ENCODE results near the gene SRRM4. TPM values are rescaled to one million over a fixed set of nuclear protein-coding genes. Genes with fewer than 3 reads are reported as not detected.

Gene SRRM4
- total and polyA plus RNA-seq, 2 donors (not counting 1 experiment from before 2014, with no cell fraction given), result not detected

DNA sequence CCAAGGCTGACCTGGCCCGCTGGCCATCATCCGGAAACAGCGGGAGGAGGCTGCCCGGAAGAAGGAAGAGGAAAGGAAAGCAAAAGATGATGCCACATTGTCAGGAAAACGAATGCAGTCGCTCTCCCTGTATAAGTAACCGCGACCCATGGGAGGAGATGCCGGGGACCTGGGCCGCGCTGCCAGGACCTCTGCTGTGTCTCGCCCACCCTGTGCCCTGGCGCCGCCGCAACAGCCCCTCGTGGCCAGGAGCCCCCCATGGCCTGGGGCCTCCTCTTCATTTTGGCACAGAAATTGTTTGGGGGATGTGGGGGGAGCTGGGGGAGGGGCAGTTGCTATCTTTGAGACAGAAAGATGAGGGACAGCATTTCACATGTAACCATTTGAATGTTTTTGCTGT lies 213.9 kb downstream of the SRRM4 start:
- no peaks in the 10 kb centered on the region for H3K36me3 ChIP-seq (ENCODE audit: control insufficient read depth, insufficient read depth, low read length)
- no peak for DNase-seq (ENCODE audit: low read depth in 2 of 2)
- H4K20me1 ChIP-seq (ENCODE audit: control insufficient read depth, extremely low read depth, insufficient read depth, low read length), result no peaks in the 10 kb centered on the region
- H3K79me2 ChIP-seq (ENCODE audit: control insufficient read depth, insufficient read depth, low read length), result no peaks in the 10 kb centered on the region
- H3K27ac ChIP-seq (ENCODE audit: insufficient read depth, low read length), result no peak overlapping the region
- no peaks in the 10 kb centered on the region for H3K27me3 ChIP-seq (ENCODE audit: control insufficient read depth, insufficient read depth, low read length)
- no peaks in the 10 kb centered on the region for H3K9me3 ChIP-seq (ENCODE audit: control insufficient read depth, insufficient read depth, low read depth, low read length)
- H3K4me2 ChIP-seq (ENCODE audit: extremely low read depth, insufficient read depth, low read length), result no peak overlapping the region
- TF ChIP-seq, protein P1, sequence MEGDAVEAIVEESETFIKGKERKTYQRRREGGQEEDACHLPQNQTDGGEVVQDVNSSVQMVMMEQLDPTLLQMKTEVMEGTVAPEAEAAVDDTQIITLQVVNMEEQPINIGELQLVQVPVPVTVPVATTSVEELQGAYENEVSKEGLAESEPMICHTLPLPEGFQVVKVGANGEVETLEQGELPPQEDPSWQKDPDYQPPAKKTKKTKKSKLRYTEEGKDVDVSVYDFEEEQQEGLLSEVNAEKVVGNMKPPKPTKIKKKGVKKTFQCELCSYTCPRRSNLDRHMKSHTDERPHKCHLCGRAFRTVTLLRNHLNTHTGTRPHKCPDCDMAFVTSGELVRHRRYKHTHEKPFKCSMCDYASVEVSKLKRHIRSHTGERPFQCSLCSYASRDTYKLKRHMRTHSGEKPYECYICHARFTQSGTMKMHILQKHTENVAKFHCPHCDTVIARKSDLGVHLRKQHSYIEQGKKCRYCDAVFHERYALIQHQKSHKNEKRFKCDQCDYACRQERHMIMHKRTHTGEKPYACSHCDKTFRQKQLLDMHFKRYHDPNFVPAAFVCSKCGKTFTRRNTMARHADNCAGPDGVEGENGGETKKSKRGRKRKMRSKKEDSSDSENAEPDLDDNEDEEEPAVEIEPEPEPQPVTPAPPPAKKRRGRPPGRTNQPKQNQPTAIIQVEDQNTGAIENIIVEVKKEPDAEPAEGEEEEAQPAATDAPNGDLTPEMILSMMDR (conservative IDR thresholded peaks at IDR 0.05 in 1 of 2, IDR thresholded peaks at IDR 0.05 in 1 of 2; ENCODE audit: low read depth in 1 of 2, low read length in 2 of 2), result no peak
- TF ChIP-seq EZH2 (IDR thresholded peaks at IDR 0.05; ENCODE audit: low read length, missing control alignments), result no peak
- no peak overlapping the region for H3K9ac ChIP-seq (ENCODE audit: insufficient read depth, low read length)
- H3K4me1 ChIP-seq (ENCODE audit: control insufficient read depth, extremely low read depth, insufficient read depth, low read length), result no peaks in the 10 kb centered on the region
- no peak overlapping the region for H3K4me3 ChIP-seq (replicated peaks in 1 of 4; ENCODE audit: control extremely low read depth in 1 of 4, insufficient read depth in 1 of 4, low read depth in 3 of 4, low read length in 4 of 4)
- no peak overlapping the region for H2AFZ ChIP-seq (ENCODE audit: low read length)

DNA sequence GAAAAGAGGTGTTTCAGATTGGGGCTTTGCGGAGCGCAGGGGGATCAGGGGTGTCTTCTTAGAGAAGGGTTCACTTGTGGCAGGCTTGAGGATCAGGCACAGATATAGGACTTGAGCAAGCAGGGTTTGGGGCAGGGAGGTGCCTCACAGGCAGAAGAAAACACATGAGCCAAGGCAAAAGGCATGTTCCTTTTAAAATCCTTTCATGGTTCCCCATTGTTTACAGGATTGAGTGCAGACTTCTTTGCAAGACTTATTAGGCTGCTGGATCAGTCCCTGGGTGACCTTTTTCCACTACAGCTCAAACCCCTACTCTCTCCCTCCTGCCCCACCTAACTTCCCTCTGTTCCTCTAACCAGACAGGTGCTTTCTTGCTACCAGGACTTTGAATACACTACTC lies 217.1 kb downstream of the SRRM4 start:
- Histone ChIP-seq H3K9me3 (ENCODE audit: control insufficient read depth, insufficient read depth, low read depth, low read length) (no peaks in the 10 kb centered on the region), H3K27me3 (ENCODE audit: control insufficient read depth, insufficient read depth, low read length) (no peaks in the 10 kb centered on the region), H3K4me1 (ENCODE audit: control insufficient read depth, extremely low read depth, insufficient read depth, low read length) (no peaks in the 10 kb centered on the region), H3K27ac (ENCODE audit: insufficient read depth, low read length) (no peak overlapping the region), H2AFZ (ENCODE audit: low read length) (no peak overlapping the region), H3K4me3 (replicated peaks in 1 of 4; ENCODE audit: control extremely low read depth in 1 of 4, insufficient read depth in 1 of 4, low read depth in 3 of 4, low read length in 4 of 4) (no peak overlapping the region), H3K79me2 (ENCODE audit: control insufficient read depth, insufficient read depth, low read length) (no peaks in the 10 kb centered on the region), H3K36me3 (ENCODE audit: control insufficient read depth, insufficient read depth, low read length) (no peaks in the 10 kb centered on the region), H4K20me1 (ENCODE audit: control insufficient read depth, extremely low read depth, insufficient read depth, low read length) (no peaks in the 10 kb centered on the region), H3K9ac (ENCODE audit: insufficient read depth, low read length) (no peak overlapping the region), H3K4me2 (ENCODE audit: extremely low read depth, insufficient read depth, low read length) (no peak overlapping the region)
- TF ChIP-seq EZH2 (IDR thresholded peaks at IDR 0.05; ENCODE audit: low read length, missing control alignments), result no peak
- TF ChIP-seq, protein P1 (conservative IDR thresholded peaks at IDR 0.05 in 1 of 2, IDR thresholded peaks at IDR 0.05 in 1 of 2; ENCODE audit: low read depth in 1 of 2, low read length in 2 of 2), result no peak
- no peak for DNase-seq (ENCODE audit: low read depth in 2 of 2)

DNA sequence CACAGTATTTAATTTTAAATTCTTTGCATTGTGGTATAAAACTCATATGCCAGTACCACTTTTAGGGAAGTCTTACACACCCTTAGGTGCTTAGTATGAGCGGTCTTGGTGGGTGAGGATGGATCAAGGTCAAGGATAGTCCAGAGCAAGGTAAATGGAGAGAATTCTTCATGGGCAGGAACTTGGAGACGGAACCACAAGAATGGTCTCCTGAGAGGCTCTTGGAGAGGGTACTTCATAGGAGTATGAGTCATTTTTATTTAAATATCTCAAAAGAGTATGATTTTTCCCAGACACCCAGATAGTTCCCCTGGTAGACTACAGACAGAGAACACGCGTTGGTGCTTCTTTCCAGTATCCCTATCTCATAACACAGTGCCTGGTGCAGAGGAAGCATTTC lies 219.3 kb downstream of the SRRM4 start:
- no peaks in the 10 kb centered on the region for H4K20me1 ChIP-seq (ENCODE audit: control insufficient read depth, extremely low read depth, insufficient read depth, low read length)
- H3K27ac ChIP-seq (ENCODE audit: insufficient read depth, low read length), result no peak overlapping the region
- no peaks in the 10 kb centered on the region for H3K4me1 ChIP-seq (ENCODE audit: control insufficient read depth, extremely low read depth, insufficient read depth, low read length)
- no peak overlapping the region for H3K9ac ChIP-seq (ENCODE audit: insufficient read depth, low read length)
- H3K79me2 ChIP-seq (ENCODE audit: control insufficient read depth, insufficient read depth, low read length), result no peaks in the 10 kb centered on the region
- no peak for TF ChIP-seq EZH2 (IDR thresholded peaks at IDR 0.05; ENCODE audit: low read length, missing control alignments)
- TF ChIP-seq, protein P1 (conservative IDR thresholded peaks at IDR 0.05 in 1 of 2, IDR thresholded peaks at IDR 0.05 in 1 of 2; ENCODE audit: low read depth in 1 of 2, low read length in 2 of 2), result no peak
- H2AFZ ChIP-seq (ENCODE audit: low read length), result no peak overlapping the region
- H3K36me3 ChIP-seq (ENCODE audit: control insufficient read depth, insufficient read depth, low read length), result no peaks in the 10 kb centered on the region
- H3K9me3 ChIP-seq (ENCODE audit: control insufficient read depth, insufficient read depth, low read depth, low read length), result no peaks in the 10 kb centered on the region
- H3K27me3 ChIP-seq (ENCODE audit: control insufficient read depth, insufficient read depth, low read length), result no peaks in the 10 kb centered on the region
- H3K4me3 ChIP-seq (replicated peaks in 1 of 4; ENCODE audit: control extremely low read depth in 1 of 4, insufficient read depth in 1 of 4, low read depth in 3 of 4, low read length in 4 of 4), result no peak overlapping the region
- no peak for DNase-seq (ENCODE audit: low read depth in 2 of 2)
- H3K4me2 ChIP-seq (ENCODE audit: extremely low read depth, insufficient read depth, low read length), result no peak overlapping the region
